Activated naive CD4-positive, alpha-beta T cell (primary cell): Measurements from ENCODE around the gene MRAS.
"Not testable (repeated sequence)": the region's sequence is repeated elsewhere in the genome, so short reads cannot be mapped to it uniquely, and the experiment has no call there.

Experiments
- DNase-seq, 4 experiments: peaks; one replicate each; lab custom pipeline; 2025; lab: John Stamatoyannopoulos, UW

MRAS gene

DNA sequence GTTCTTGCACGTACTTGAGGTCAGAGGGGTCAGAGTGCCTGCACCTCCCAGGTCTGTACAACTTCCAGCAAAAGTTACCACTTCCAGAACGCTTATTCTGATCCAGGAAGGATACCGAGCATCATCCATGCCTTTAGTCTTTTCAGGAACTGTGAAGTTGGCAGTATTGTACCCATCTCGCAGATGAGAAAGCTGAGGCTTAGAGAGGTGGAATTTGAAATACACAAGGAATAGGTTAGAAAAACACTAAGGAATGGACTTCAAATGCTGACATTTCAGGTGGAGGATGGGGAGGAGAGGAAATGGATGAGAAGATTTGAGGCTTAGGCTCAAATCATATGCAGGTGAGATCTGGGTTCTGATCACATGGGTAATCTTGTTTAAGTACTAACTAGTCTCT, 97.3 kb downstream of the MRAS start:
- DNase-seq, result no peak

GRCh38 chr3:138448631-138449030, 100.3 kb downstream of the MRAS start:
- DNase-seq, result no peak

DNA sequence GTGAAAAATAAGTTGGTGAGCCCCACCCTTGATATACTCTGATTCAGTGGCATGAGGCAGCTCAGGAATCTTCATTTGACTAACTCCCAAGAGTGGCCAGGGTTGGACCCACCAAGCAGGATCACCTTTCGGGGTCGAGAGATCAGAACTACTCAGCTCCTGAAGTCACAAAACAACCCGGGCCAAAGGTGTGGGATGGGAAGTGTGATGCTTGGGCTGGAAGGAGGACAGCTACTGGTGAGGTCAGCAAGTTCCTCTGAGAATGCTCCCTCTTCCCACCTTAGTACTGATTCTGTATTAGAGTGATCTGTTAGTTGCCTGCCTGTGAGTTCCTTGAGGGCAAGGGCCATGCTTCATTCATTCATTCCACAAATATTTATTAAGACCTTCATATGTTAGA, 101.1 kb downstream of the MRAS start:
- no peak for DNase-seq

DNA sequence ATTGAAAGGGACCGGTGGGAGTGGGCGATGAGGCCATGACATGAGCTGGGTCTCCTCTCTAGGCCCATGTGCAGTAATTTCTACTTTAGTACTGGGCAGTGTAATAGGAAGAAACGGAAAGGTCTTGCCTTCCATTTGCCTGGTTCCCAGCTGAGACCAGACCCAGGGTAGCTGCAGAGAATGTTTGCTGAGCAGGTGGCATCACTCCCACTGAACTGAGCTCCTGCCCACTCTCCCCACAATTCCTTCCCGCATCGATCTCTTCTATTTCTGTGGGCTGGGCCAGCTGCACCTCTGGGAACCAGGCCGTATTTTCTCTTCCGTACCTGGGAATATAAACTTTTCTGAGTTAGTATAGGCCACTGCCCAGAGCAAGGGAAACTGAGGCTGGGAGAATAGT, 101.8 kb downstream of the MRAS start:
- no peak for DNase-seq

- DNase-seq, result no peak
These were observed 102.5 kb downstream of the MRAS start for GRCh38 chr3:138450704-138451424.

- DNase-seq, result no peak
These were observed 103.3 kb downstream of the MRAS start for GRCh38 chr3:138451595-138452162.

GRCh38 chr3:138452436-138452835, 104.1 kb downstream of the MRAS start:
- no peak for DNase-seq

DNA sequence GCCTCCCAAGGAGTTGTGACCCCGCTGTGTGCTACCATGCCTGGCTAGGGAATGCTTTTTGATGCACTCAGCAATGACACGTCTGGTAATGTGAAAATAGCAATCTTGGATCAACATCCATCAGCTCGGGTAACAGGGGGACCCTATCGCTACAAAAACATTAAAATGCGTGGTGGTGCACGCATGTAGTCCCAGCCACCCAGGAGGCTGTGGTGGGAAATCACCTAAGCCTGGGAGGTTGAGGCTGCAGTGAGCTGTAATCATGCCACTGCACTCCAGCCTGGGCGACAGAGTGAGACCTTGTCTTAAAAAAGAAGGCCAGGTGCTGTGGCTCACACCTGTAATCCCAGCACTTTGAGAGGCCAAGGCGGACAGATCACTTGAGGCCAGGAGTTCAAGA, 105.6 kb downstream of the MRAS start:
- not testable (repeated sequence) for DNase-seq
